ENCODE results near the gene FARP1.

Gene FARP1

GRCh38 chr13:98433654-98434053 is 290.8 kb downstream of the FARP1 start:
- no peak for DNase-seq

GRCh38 chr13:98434060-98434459 is 291.2 kb downstream of the FARP1 start:
- no peak for DNase-seq

- no peak for DNase-seq
Observed at GRCh38 chr13:98435376-98435775, 292.5 kb downstream of the FARP1 start.

- no peak for DNase-seq
Observed at GRCh38 chr13:98436233-98436910, 293.5 kb downstream of the FARP1 start.

GRCh38 chr13:98438246-98439125 is 295.6 kb downstream of the FARP1 start:
- DNase-seq = no peak

DNA sequence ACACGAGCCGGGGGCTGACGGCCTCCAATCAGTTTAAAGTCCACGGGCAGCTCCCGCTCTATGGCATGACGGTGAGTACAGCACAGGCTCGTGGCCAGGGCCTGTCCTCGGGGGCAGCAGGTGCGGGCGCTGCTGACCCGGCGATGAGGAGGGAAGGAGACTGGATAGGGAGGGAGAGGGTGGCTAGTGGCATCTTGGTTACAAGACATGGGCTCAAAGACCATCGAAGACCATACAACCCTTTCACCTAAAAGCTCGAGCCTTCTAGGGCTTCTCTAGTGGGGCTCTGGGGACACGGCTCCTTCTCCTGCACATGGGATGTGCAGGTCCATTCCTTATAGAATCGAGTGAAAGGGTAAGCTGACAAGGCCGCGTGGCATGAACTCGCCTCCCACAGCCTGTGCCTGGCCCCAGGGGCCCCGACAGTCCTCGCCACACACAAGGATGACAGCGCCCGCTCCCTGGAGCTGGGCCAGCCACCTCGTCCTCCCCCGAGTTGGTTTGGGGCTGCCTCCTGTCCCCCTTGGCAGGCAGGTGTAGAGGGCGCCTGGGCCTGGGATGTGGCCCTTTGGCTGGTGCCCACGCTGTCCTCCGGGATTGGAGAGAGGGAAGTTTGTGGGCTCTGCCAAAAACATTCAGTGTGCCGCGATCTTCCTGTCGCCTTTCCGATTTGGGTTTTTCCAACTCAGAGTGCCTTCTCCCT is 296.4 kb downstream of the FARP1 start:
- DNase-seq = no peak

GRCh38 chr13:98439896-98440295 is 297.0 kb downstream of the FARP1 start:
- DNase-seq = no peak

GRCh38 chr13:98440390-98441055 is 297.6 kb downstream of the FARP1 start:
- no peak for DNase-seq

DNA sequence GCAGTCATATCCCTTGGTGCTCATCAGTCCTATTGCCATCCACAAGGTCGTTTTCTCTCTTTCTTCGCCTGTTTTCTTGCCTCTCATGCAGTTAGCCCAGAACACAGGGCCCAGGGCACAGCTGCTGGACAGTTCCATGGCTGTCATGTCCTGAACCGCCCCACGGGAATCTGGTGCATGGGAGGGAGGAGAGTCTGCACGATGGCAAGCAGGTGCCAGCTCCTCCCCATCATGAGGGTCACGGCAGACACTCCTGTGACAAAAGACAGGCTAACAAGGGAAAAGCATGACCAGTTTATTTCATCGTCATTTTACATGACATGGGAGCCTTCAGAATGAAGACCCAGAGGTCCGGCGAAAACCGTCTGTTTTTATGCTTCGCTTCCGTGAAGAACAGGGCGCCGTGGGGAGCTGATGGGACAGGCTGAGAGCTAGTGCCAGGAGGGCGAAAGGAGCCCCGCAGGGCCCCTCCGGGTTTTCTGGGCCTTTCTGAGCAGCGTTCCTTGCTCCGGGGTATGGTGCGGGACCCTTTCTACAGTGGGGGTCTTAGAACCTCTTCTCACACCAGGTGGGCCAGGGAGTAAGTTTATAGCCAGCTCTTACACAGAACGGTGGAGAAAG is 298.3 kb downstream of the FARP1 start:
- no peak for DNase-seq

- no peak for DNase-seq
Observed at GRCh38 chr13:98442391-98443230, 299.7 kb downstream of the FARP1 start.

DNA sequence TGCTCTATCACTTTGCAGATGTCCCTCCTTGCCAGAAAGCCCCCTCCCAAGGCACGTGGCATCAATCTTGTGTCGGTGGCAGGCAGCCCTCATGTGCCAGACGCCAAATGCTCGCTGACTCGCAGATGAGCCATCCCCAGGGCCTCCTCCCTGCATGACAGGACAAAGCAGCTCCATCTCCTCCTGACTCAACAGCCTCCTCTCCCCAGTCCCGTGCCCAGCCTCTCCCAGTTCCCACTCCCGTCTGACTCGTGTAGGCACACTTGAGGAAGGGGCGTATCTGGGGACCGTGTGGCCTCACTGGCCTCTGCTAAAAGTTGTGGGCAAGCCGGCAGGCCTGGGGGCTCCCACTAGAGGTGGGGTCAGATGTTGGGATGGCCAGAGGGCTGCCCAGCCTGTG is 300.4 kb downstream of the FARP1 start:
- no peak for DNase-seq

GRCh38 chr13:98443800-98444325 is 301.0 kb downstream of the FARP1 start:
- DNase-seq = no peak

DNA sequence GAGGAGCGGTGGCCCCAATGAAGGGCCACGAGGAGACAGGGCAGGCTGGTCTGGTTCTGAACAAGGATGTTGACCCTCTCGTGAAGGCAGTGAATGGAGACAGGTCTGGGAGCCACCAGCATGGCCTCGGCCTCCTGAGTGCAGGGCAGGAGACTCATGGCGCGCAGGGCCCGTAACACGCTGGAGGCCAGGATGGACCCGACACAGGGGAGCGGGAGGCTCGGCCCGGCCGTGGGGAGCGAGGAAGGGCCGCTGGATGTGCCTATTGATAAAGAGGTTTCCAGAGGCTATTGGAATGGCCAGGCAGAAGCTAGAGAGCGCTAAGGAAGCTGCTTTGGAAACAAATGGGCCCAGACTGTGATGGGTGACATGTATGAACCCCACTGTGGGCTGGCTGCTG is 301.5 kb downstream of the FARP1 start:
- no peak for DNase-seq

- DNase-seq = peak; percentile 80
Observed at GRCh38 chr13:98445340-98446233, 302.7 kb downstream of the FARP1 start.

DNA sequence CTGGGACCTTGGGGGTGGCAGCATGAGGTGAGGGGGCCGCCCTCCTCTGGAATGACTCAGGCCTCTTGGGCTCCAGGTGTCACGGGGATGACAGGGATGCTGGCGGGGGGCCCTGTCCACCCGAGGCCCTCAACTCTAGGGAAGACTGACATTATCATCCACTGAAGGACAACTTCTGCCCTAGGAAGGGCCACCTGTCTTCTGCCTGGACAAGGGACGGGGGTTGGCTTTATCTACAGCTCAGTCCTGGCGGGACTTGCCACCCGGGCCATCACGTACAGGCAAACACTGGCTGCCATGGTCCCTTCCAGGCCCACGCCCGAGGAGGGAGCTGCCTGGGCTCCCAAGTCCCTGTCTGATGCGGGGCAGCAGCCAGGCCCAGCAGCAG is 303.3 kb downstream of the FARP1 start:
- DNase-seq = no peak

DNA sequence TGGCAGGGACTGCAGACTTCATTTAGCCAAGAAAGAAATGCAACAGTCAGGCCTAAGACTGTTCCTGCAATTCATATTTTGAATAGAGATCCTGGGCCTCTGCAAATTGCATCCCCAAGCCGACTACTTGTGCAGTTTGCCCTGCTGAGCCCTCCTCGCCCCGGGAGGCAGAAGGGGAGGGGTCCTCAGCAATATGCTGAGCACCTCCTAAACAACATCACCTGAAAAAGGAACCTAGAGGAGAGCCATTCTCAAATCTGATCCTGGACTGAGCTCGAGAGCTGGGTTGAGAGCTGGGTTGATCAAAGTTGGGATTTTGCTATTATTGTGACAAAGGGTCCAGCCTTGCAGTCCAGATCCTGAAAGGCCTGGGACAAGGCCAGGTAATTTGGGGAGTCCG is 304.2 kb downstream of the FARP1 start:
- no peak for DNase-seq

GRCh38 chr13:98447881-98448641 is 305.2 kb downstream of the FARP1 start:
- DNase-seq = peak; percentile 58

DNA sequence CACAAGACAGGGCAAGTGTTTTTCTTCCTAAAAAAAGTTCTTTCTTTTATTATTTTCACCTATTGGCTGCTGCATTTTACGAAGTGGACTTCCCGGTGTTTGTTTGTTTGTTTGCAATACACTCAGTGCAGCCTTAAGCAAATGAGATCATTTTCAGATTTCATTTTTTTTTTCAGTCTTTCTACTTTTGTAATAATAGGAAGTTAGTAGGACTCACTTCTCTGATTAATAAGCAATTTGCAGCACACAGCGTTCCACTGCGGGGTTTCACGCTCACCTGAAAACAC is 305.7 kb downstream of the FARP1 start:
- DNase-seq = no peak

DNA sequence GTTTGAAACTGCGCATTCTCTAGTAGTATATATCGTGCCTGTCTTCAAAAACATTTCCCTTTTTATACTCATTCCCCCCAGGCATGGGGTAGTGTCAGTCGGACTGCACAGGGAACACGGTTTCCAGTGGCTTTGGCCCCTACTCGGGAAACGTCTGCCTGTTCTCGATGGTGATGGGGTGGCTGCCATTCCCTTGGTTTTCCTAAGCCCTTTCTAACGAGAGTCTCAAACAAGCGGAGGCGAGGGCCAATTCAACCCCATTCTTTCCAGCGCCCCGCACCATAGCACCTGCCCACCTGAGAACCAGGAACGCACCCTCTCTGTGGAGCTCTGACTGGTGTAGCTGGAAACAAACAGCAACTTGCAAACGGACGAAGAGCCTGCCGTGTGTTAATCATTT is 306.4 kb downstream of the FARP1 start:
- DNase-seq = no peak

GRCh38 chr13:98450026-98450425 is 307.1 kb downstream of the FARP1 start:
- no peak for DNase-seq

Data from activated CD4-positive, alpha-beta T cell treated with anti-CD3 and anti-CD28 coated beads, Interleukin-10, Interleukin-2, amounts not matched to agents 100 ng/mL and 50 ng/mL, durations not matched to agents 16 hours and 8 hours (primary cell).